Hepatocyte (in vitro differentiated cells): ENCODE results near the gene LRRK1.

Experiments
- CTCF ChIP-seq: fragments of 200-600 bp; sonication (generic); IDR thresholded peaks from 2 replicates; pipeline ENCODE4 v1.5.1; 2016; ENCODE audit warnings: antibody characterized with exemption, mild to moderate bottlenecking; ENCODE audit not compliant: poor library complexity
- EZH2 ChIP-seq: fragments of 200-600 bp; sonication (generic); IDR thresholded peaks from 2 replicates; pipeline ENCODE4 v1.6.1; 2016; ENCODE audit warnings: antibody characterized with exemption, mild to moderate bottlenecking, borderline replicate concordance
- EZH2phosphoT487 ChIP-seq: fragments of 200-600 bp; sonication (generic); IDR thresholded peaks from one replicate; pipeline ENCODE4 v1.6.1; 2018; ENCODE audit warnings: antibody characterized with exemption, mild to moderate bottlenecking, low read depth, moderate library complexity; ENCODE audit not compliant: unreplicated experiment, severe bottlenecking

GRCh38 chr15:101100593-101101442, 181.7 kb downstream of the LRRK1 start:
- TF ChIP-seq EZH2: no peak
- TF ChIP-seq CTCF: no peak
- TF ChIP-seq EZH2phosphoT487: no peak
